GM18520 (cell line): Measurements from ENCODE around the gene POLQ.
"Not testable (repeated sequence)": the region's sequence is repeated elsewhere in the genome, so short reads cannot be mapped to it uniquely, and the experiment has no call there.

Experiments used
- ATAC-seq: cut with Tn5 transposase; IDR thresholded peaks from one replicate; pipeline ENCODE4 v1.9.1; 2021; ENCODE audit not compliant: unreplicated experiment

POLQ gene

DNA sequence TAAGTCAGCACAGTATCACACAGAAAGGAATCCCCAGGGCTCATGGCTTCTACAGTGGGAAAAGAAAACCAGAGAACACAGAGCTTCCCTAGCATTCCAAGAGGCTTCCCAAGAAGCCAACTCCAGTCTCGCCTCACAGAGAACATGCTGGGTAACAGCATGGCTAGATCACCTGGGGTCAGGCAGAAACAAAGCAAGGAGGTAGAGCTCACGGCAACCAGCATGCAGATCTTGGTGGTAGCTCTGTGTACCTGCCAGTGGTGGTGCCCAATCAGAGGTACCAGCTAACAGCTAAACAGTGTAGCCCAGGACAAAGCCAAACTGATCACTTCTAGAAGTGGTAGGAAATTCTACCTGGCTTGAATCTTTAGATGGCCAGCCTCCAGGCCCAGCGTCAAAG lies 31.3 kb downstream of the POLQ start:
- no peak for ATAC-seq

DNA sequence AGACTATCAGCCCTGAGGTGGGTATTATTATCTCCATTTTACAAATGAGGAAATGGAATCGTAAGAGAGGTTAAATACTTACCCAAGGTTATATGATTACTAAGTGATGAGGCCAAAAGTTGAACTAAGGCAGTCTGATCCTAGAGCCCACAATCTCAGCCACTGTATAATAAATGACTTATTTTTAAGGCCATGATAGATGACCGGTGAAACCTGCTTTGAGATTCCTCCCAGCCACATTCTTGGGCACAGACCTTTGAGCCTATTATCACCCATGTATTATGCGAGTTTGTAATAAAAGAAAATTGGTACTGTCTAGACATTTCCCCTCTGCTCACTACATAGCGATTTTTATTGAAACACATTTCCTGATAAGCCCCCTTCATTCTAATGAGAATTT lies 37.4 kb downstream of the POLQ start:
- ATAC-seq = no peak

GRCh38 chr3:121505256-121505655 lies 40.5 kb downstream of the POLQ start:
- no peak for ATAC-seq

GRCh38 chr3:121504618-121505017 lies 41.2 kb downstream of the POLQ start:
- ATAC-seq = no peak

DNA sequence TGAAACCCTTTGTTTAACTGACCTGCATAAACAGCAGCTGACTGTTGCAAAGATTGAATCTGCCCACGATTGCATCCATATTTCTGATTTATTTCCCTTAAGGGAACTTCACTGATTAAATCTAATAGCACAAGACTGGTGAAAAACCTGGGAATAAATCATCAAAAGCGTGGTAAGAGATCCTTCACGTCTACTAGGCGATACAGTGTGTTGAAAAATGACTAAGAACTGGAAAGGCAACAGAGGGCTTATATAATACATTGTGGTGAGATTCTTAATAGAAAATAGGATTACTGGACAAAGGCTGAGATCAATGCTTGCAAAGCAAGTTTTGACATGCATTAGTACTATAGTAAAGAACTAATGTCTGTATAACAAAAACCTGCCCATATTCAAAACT lies 49.0 kb downstream of the POLQ start:
- no peak for ATAC-seq

- ATAC-seq = no peak
Observed at GRCh38 chr3:121493431-121493830, 52.4 kb downstream of the POLQ start.

DNA sequence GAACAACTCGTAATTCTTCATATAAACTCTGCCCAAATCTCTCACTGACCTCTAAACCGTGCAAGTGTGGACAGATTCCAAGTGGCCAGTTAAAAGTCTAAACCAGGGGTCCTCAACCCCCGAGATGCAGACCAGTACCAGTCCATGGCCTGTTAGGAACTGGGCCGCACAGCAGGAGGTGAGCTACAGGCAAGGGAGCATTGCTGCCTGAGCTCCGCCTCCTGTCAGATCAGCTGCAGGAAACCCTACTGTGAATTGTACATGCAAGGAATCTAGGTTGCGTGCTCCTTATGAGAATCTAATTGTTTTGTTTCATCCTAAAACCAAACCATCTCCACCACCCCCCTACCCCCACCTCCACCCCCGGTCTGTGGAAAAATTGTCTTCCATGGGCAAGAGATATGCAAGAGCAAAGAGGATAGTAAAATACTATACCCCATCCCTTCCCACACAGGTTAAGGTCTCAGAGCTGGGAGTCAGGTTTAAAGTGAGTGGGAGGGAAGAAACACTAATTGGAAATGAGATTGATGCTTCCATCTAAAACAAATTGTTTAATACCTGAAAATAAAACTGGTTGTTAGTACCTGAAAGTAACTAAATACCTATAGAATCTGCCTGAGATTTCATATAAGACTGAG lies 54.0 kb downstream of the POLQ start:
- ATAC-seq = no peak

- ATAC-seq = no peak
Observed at GRCh38 chr3:121490161-121490560, 55.6 kb downstream of the POLQ start.

DNA sequence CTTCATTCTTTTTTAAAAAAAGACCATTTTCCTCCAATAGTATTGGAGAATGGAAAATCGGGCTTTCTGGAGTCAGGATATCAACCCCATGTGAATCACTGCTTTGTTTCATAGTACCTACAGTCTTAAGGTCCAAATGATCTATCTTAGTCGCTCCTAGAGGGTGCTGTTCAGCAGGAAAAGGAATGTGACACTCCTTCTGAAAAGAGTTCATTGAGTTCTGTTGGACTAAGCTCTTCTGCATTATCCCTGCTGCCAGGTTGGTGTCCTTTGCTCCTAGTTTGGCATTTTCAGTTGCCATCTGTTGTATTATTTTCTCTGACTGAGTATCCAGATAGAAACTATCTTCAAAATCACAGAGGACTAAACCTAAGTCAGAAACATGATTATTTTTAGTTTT lies 57.2 kb downstream of the POLQ start:
- ATAC-seq = no peak

DNA sequence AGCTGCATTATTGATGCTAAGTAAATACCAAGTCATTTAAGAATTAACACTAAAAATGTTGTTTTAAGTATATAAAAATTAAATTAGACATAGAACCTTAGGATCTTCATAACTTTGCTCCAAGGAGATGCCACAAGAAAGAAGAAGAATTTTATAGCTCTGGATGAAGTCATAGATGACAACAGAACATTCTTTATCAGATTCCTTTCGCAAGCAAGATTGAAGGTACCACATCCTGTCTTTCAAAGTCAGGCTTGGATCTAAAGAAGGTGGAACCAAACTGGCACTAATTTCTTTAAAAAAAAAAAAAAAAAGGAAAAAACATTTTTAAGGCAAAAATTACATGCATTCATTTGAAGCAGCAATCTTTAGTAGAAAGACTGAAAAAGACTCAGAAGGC lies 62.5 kb downstream of the POLQ start:
- ATAC-seq = no peak

- ATAC-seq = no peak
Observed at GRCh38 chr3:121482660-121483059, 63.1 kb downstream of the POLQ start.

- no peak for ATAC-seq
Observed at GRCh38 chr3:121481106-121481880, 64.5 kb downstream of the POLQ start.

- ATAC-seq = no peak
Observed at GRCh38 chr3:121477589-121477988, 68.2 kb downstream of the POLQ start.

DNA sequence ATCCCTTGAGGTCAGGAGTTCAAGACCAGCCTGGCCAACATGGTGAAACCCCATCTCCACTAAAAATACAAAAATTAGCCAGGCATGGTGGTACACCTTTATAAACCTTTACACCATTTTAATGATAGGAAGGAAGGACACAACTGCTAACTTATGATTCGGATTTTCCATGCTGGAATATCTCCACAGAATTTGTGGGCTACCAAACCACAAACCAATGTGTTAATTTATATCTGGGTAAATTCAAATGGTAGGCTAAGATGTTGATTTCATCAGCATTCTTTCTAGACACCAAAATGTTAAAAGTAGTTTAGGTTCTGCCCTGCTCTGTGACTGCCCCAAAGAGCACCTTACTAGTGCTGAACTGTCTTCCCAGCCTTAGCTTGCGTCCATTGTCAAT lies 72.8 kb downstream of the POLQ start:
- ATAC-seq = no peak

DNA sequence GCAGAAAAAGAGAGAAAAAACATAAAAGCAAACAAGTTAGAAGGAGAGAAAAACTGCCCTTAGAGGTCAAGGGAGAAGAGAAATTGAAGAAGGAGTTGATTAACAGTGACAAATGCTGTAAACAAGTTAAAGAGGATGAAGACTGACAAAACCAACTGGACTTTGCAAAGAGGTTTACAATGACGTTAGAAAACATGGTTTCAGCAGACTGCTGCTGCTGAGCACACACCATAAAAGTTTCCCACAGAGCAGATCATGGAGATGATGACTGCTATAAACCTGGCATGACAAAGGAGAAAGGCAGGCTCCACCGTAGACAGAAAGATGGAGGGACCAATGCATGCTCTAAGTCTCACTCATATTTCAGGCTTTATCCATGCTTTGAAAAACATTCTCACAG lies 78.7 kb downstream of the POLQ start:
- no peak for ATAC-seq

DNA sequence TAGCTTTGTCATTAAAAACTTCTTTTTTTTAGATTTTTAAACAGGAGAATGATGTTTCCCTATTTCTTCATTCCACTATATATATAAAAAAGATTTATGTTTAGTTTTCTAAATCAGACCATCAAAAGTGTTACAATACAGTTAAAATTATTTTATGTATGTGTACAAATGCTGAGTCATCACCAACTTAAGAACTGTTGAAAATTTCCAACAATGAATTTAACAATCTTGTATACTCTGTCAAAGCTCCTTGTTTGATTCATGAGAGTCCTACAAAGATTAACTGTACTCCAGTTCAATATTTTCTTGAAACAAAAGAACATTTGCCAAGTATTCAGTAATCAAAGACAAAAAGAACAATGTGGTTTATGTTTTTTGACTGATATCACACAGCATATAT lies 82.0 kb downstream of the POLQ start:
- ATAC-seq = no peak

GRCh38 chr3:121462565-121462964 lies 83.2 kb downstream of the POLQ start:
- no peak for ATAC-seq

DNA sequence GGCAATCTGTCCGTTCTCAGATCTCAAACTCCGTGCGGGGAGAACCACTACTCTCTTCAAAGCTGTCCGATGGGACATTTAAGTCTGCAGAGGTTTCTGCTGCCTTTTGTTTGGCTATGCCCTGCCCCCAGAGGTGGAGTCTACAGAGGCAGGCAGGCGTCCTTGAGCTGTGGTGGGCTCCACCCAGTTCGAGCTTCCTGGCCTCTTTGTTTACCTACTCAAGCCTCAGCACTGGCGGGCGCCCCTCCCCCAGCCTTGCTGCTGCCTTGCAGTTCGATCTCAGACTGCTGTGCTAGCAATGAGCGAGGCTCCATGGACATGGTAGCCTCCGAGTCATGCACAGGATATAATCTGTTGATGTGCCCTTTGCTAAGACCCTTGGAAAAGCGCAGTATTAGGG lies 94.0 kb downstream of the POLQ start:
- ATAC-seq = not testable (repeated sequence)

DNA sequence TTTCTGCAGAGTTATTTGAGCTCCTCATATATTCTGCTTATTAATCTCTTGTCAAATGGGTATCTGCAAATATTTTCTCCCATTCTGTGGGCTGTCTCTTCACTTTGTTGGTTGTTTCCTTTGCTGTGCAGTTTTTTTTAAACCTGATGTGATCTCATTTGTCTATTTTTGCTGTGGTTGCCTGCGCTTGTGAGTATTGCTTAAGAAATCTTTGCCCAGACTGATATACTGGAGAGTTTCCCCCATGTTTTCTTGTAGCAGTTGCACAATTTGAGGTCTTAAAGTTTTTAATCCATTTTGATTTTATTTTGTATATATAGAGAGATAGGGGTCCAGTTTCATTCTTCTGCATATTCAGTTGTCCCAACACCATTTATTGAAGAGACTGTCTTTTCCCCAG lies 102.3 kb downstream of the POLQ start:
- ATAC-seq = no peak

DNA sequence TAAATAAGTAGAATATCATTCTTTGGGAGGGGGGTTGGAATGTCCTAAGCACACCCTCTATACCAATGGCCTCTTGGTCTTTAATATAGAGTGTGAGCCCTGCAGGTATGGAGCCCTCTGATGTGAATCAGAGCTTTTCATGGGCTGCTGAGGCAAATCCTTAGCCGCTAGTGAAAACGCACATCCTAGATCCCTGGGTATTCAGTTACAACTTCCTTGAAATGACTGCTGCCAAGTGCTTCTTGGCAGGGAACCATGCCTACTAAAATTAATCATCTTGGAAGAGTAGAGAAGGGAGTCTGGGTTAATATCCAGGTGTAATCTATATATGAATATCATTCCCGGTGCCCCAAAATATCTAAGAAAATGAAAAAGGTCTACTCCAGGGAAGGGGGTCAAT lies 109.1 kb downstream of the POLQ start:
- ATAC-seq = no peak

DNA sequence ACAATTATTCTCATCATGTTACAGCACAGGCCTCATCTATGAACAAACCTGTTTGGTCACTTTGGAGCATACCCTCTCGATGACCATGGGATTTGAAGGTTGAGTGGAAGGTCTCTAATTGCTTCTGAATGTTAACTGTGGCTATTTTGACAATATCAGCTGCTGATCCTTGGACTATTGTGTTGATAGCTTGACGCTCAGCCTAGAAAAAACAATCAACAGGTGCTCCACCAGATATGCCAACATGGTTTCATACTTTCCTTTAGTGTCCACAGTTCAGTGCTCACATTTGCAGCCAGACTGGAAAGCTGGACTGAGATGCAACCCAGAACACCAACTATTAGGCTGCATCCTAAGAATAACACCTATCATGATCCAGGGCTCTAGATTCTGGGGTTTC lies 109.7 kb downstream of the POLQ start:
- no peak for ATAC-seq

- peak; percentile 81 for ATAC-seq
Observed at GRCh38 chr3:121431726-121432517, 113.9 kb downstream of the POLQ start.
